GM23338 (cell line): ENCODE data around the gene KRTAP5-6. TPM values are rescaled to one million over a fixed set of nuclear protein-coding genes. Genes with fewer than 3 reads are reported as not detected.

ENCODE experiments used
- ATAC-seq: fragments of 200-7000 bp; cut with Tn5 transposase; 3 replicates; pipeline ENCODE4 v1.9.1; 2020
- DNase-seq: peaks from one replicate; pipeline ENCODE4 v3.0.0-alpha.2; 2015; ENCODE audit warnings: low spot score
- H2AFZ ChIP-seq: fragments of 200-600 bp; sonication (generic); 2 replicates; pipeline ENCODE4 v1.8.0; 2016; ENCODE audit warnings: antibody characterized with exemption, mild to moderate bottlenecking, moderate library complexity
- H3F3A ChIP-seq: fragments of 200-600 bp; sonication (generic); replicated peaks from 2 replicates; pipeline ENCODE4 v1.8.0; 2017; ENCODE audit warnings: antibody characterized with exemption, mixed run types, low read depth
- H3K27ac ChIP-seq: fragments of 200-600 bp; sonication (generic); 2 replicates; pipeline ENCODE4 v1.6.1; 2016; ENCODE audit warnings: low read depth
- H3K27me3 ChIP-seq: fragments of 200-600 bp; sonication (generic); 2 replicates; pipeline ENCODE4 v1.8.0; 2016; ENCODE audit warnings: mild to moderate bottlenecking, mixed run types, moderate library complexity; ENCODE audit not compliant: insufficient read depth
- H3K36me3 ChIP-seq: fragments of 200-600 bp; sonication (generic); 2 replicates; pipeline ENCODE4 v1.8.0; 2016; ENCODE audit warnings: mild to moderate bottlenecking; ENCODE audit not compliant: insufficient read depth
- H3K4me1 ChIP-seq: fragments of 200-600 bp; sonication (generic); 2 replicates; pipeline ENCODE4 v1.8.0; 2016; ENCODE audit warnings: mild to moderate bottlenecking, moderate library complexity; ENCODE audit not compliant: insufficient read depth
- H3K4me2 ChIP-seq: fragments of 200-600 bp; sonication (generic); 2 replicates; pipeline ENCODE4 v1.7.1; 2017; ENCODE audit warnings: mixed run types
- H3K4me3 ChIP-seq: fragments of 200-600 bp; sonication (generic); 2 replicates; pipeline ENCODE4 v1.6.1; 2016; ENCODE audit warnings: mixed run types
- H3K79me2 ChIP-seq: fragments of 200-600 bp; sonication (generic); replicated peaks from 2 replicates; pipeline ENCODE4 v1.8.0; 2017; ENCODE audit warnings: mild to moderate bottlenecking; ENCODE audit not compliant: insufficient read depth
- H3K9me2 ChIP-seq: fragments of 200-600 bp; sonication (generic); 2 replicates; pipeline ENCODE4 v1.8.0; 2017; ENCODE audit not compliant: insufficient read depth
- H4K20me1 ChIP-seq: fragments of 200-600 bp; sonication (generic); replicated peaks from 2 replicates; pipeline ENCODE4 v1.8.0; 2017; ENCODE audit warnings: mild to moderate bottlenecking; ENCODE audit not compliant: insufficient read depth
- H3K27ac Mint-ChIP-seq: 2 replicates; pipeline ENCODE4 v1.8.0; 2020; ENCODE audit warnings: inconsistent platforms, mild to moderate bottlenecking, moderate library complexity, mixed read lengths
- H3K27me3 Mint-ChIP-seq: 3 replicates; pipeline ENCODE4 v1.8.0; 2022; ENCODE audit warnings: low read depth, mild to moderate bottlenecking, moderate library complexity, mixed read lengths, inconsistent platforms; ENCODE audit not compliant: insufficient read depth, poor library complexity
- H3K36me3 Mint-ChIP-seq: 3 replicates; pipeline ENCODE4 v1.8.0; 2021; ENCODE audit warnings: low read depth, mild to moderate bottlenecking, inconsistent platforms, moderate library complexity, mixed read lengths
- H3K4me1 Mint-ChIP-seq: 3 replicates; pipeline ENCODE4 v1.8.0; 2020; ENCODE audit warnings: mild to moderate bottlenecking, inconsistent platforms, mixed read lengths
- H3K4me3 Mint-ChIP-seq: 3 replicates; pipeline ENCODE4 v1.8.0; 2021; ENCODE audit warnings: moderate library complexity, mild to moderate bottlenecking, inconsistent platforms, mixed read lengths
- H3K9me3 Mint-ChIP-seq: 3 replicates; pipeline ENCODE4 v1.8.0; 2020; ENCODE audit warnings: moderate library complexity, mild to moderate bottlenecking, inconsistent platforms, mixed read lengths
- CTCF ChIP-seq, 2 experiments: fragments of 200-600 bp in 1 of 2; sonication (generic) in 1 of 2; conservative IDR thresholded peaks; 2 replicates each; pipeline versions ENCODE4 v1.5.1 to v1.6.1; 2016 to 2017; ENCODE audit warnings: antibody characterized with exemption in 2 of 2, low read depth in 2 of 2, mild to moderate bottlenecking in 2 of 2, moderate library complexity in 1 of 2
- EZH2phosphoT487 ChIP-seq: fragments of 200-600 bp; sonication (generic); IDR thresholded peaks from one replicate; pipeline ENCODE4 v1.8.1; 2018; ENCODE audit warnings: antibody characterized with exemption; ENCODE audit not compliant: unreplicated experiment
- JUNB ChIP-seq: IDR thresholded peaks from one replicate; pipeline ENCODE4 v1.6.1; 2016; ENCODE audit warnings: antibody characterized with exemption; ENCODE audit not compliant: unreplicated experiment
- REST ChIP-seq: IDR thresholded peaks from one replicate; pipeline ENCODE4 v1.6.1; 2018; ENCODE audit warnings: antibody characterized with exemption; ENCODE audit not compliant: unreplicated experiment
- ZNF331 ChIP-seq: fragments of 250-450 bp; sonication (Bioruptor Pico); IDR thresholded peaks from 2 replicates; pipeline ENCODE4 v1.5.0; 2020; ENCODE audit warnings: low read depth, mild to moderate bottlenecking, moderate library complexity
- ZNF462 ChIP-seq: fragments of 250-450 bp; sonication (Bioruptor Pico); IDR thresholded peaks from 2 replicates; pipeline ENCODE4 v1.5.0; 2020; ENCODE audit warnings: mild to moderate bottlenecking, moderate library complexity
- polyA plus RNA-seq: library from polyadenylated mRNA; unstranded; fragments of >200 nt; fragmentation: Nextera tagmentation; extraction: Ambion mirVana; gene quantifications from 2 replicates; pipeline ENCODE4 v1.2.1, GENCODE V29; 2016
- total RNA-seq: library from RNA; depleted of rRNA; stranded (reverse); fragments of >200 nt; shearing (Covaris generic); gene quantifications from 2 replicates; pipeline ENCODE4 v1.2.3, GENCODE V29; 2014

KRTAP5-6 gene
- total and polyA plus RNA-seq, 2 experiments from 2014 or later = not detected

GRCh38 chr11:1708716-1709115 is 11.7 kb downstream of the KRTAP5-6 start (continued):
- no peak for TF ChIP-seq REST
- no peak for TF ChIP-seq ZNF462

GRCh38 chr11:1714908-1715885 is 18.2 kb downstream of the KRTAP5-6 start:
- TF ChIP-seq JUNB (no peak), ZNF331 (CRISPR knock-in tag) (no peak), REST (no peak), CTCF (conservative IDR thresholded peaks at IDR 0.05; ENCODE audit: low read depth in 2 of 2) (no peak), EZH2phosphoT487 (no peak)
- Histone ChIP-seq H3K4me3 (no peak overlapping the region), H3K4me2 (no peak overlapping the region), H3K36me3 (no peaks in the 10 kb centered on the region), H3K4me1 (no peaks in the 10 kb centered on the region), H2AFZ (no peak overlapping the region), H3K79me2 (no peaks in the 10 kb centered on the region), H3K27me3 (no peaks in the 10 kb centered on the region), H3K9me2 (no peaks in the 10 kb centered on the region), H3K27ac (no peak overlapping the region), H3F3A (no peaks in the 10 kb centered on the region), H4K20me1 (peaks cover 3% of the 10 kb centered on the region; the same call in 1 of the 2 replicates)
- peaks cover 3% of the 10 kb centered on the region for H3K27me3 Mint-ChIP-seq
- no peak overlapping the region for H3K27ac Mint-ChIP-seq
- H3K9me3 Mint-ChIP-seq = no peaks in the 10 kb centered on the region
- H3K4me3 Mint-ChIP-seq = no peak overlapping the region
- no peaks in the 10 kb centered on the region for H3K4me1 Mint-ChIP-seq
- ATAC-seq (no peak), DNase-seq (no peak)
- H3K36me3 Mint-ChIP-seq = no peaks in the 10 kb centered on the region
